Astrocyte (in vitro differentiated cells and primary cell): Measurements from ENCODE around the gene APOBEC4.

Experiments
- EZH2 ChIP-seq: IDR thresholded peaks from 2 replicates; pipeline ENCODE4 v1.6.1; 2012; ENCODE audit warnings: mild to moderate bottlenecking, low read length, inconsistent platforms; ENCODE audit not compliant: insufficient read depth
- TF ChIP-seq, protein P1 (sequence below): IDR thresholded peaks from 2 replicates; pipeline ENCODE4 v1.5.1; 2011; ENCODE audit warnings: low read depth, mild to moderate bottlenecking, inconsistent platforms, low read length, moderate library complexity; ENCODE audit not compliant: insufficient read depth

DNA sequence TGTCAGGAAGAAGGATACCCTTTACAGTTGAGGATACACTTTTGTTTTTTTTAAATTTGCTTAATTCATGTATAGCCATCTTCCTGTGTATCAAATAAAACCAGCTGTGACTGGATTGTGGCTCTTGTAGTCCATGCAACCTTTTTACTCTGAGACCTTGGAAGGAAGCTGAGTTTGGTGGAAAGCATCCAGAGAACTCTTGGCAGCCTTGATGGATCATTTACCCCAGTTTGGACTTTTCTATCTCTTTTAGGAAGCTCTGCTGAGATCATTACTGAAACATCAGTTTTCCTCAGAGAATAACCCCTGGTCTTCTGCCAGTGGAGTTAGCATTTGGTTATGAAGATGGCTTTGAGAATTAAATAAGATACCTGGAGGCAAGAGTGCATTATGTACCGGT lies 21.2 kb upstream of the APOBEC4 start:
- TF ChIP-seq EZH2, result no peak
- TF ChIP-seq, protein P1, sequence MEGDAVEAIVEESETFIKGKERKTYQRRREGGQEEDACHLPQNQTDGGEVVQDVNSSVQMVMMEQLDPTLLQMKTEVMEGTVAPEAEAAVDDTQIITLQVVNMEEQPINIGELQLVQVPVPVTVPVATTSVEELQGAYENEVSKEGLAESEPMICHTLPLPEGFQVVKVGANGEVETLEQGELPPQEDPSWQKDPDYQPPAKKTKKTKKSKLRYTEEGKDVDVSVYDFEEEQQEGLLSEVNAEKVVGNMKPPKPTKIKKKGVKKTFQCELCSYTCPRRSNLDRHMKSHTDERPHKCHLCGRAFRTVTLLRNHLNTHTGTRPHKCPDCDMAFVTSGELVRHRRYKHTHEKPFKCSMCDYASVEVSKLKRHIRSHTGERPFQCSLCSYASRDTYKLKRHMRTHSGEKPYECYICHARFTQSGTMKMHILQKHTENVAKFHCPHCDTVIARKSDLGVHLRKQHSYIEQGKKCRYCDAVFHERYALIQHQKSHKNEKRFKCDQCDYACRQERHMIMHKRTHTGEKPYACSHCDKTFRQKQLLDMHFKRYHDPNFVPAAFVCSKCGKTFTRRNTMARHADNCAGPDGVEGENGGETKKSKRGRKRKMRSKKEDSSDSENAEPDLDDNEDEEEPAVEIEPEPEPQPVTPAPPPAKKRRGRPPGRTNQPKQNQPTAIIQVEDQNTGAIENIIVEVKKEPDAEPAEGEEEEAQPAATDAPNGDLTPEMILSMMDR, result no peak
